Keratinocyte (primary cell): Measurements from ENCODE around the gene ANKRD49. TPM values are rescaled to one million over a fixed set of nuclear protein-coding genes. Genes with fewer than 3 reads are reported as not detected.

Experiments
- DNase-seq: peaks from one replicate; pipeline ENCODE4 v3.0.0-alpha.2; 2011; ENCODE audit warnings: low read depth, missing footprints, low spot score
- FAIRE-seq: peaks from 2 replicates; lab custom pipeline; 2011; peaks lifted over from hg19 to GRCh38; lab: Jason Lieb, UNC
- H2AFZ ChIP-seq: 2 replicates; pipeline ENCODE4 v1.6.0; 2012; ENCODE audit warnings: low read length, control low read depth, inconsistent platforms; ENCODE audit not compliant: control insufficient read depth
- H3K27ac ChIP-seq: 2 replicates; pipeline ENCODE4 v1.5.1; 2011; ENCODE audit warnings: low read length; ENCODE audit not compliant: control insufficient read depth, insufficient read depth
- H3K27me3 ChIP-seq: 3 replicates; pipeline ENCODE4 v1.6.0; 2011; ENCODE audit warnings: low read length; ENCODE audit not compliant: control insufficient read depth, insufficient read depth; ENCODE audit errors: extremely low read depth
- H3K36me3 ChIP-seq, 2 experiments: 2 replicates in 1 of 2; 3 replicates in 1 of 2; pipeline ENCODE4 v1.5.1; 2011; ENCODE audit warnings: low read length in 2 of 2, mild to moderate bottlenecking in 1 of 2; ENCODE audit not compliant: control insufficient read depth in 2 of 2, insufficient read depth in 2 of 2; ENCODE audit errors: extremely low read depth in 1 of 2
- H3K4me1 ChIP-seq: 3 replicates; pipeline ENCODE4 v1.5.1; 2011; ENCODE audit warnings: low read length; ENCODE audit not compliant: control insufficient read depth, insufficient read depth; ENCODE audit errors: extremely low read depth
- H3K4me2 ChIP-seq: 3 replicates; pipeline ENCODE4 v1.6.0; 2011; ENCODE audit warnings: low read depth, low read length; ENCODE audit not compliant: control insufficient read depth, insufficient read depth; ENCODE audit errors: extremely low read depth
- H3K4me3 ChIP-seq, 3 experiments: fragments of 200-600 bp in 1 of 3; sonication (generic) in 1 of 3; 2 replicates in 2 of 3; 3 replicates in 1 of 3; pipeline ENCODE4 v1.5.1; 2011 to 2016; ENCODE audit warnings: low read length in 3 of 3, mild to moderate bottlenecking in 3 of 3, control low read depth in 2 of 3, inconsistent platforms in 1 of 3, low read depth in 1 of 3, mixed read lengths in 1 of 3, mixed run types in 1 of 3, moderate library complexity in 1 of 3; ENCODE audit not compliant: control insufficient read depth in 2 of 3, insufficient read depth in 2 of 3; ENCODE audit errors: extremely low read depth in 1 of 3
- H3K79me2 ChIP-seq: 2 replicates; pipeline ENCODE4 v1.6.0; 2012; ENCODE audit warnings: low read length; ENCODE audit not compliant: control insufficient read depth, insufficient read depth
- H3K9ac ChIP-seq: 3 replicates; pipeline ENCODE4 v1.6.0; 2011; ENCODE audit warnings: low read length; ENCODE audit not compliant: control insufficient read depth, insufficient read depth; ENCODE audit errors: extremely low read depth
- H3K9me1 ChIP-seq: 3 replicates; pipeline ENCODE4 v1.6.0; 2011; ENCODE audit warnings: low read length; ENCODE audit not compliant: control insufficient read depth, insufficient read depth; ENCODE audit errors: extremely low read depth
- H3K9me3 ChIP-seq: 2 replicates; pipeline ENCODE4 v1.5.1; 2012; ENCODE audit warnings: low read depth, low read length; ENCODE audit not compliant: control insufficient read depth
- H4K20me1 ChIP-seq: 3 replicates; pipeline ENCODE4 v1.6.0; 2011; ENCODE audit warnings: low read length; ENCODE audit not compliant: control insufficient read depth, insufficient read depth; ENCODE audit errors: extremely low read depth
- EZH2 ChIP-seq: IDR thresholded peaks from one replicate; pipeline ENCODE4 v1.6.1; 2012; ENCODE audit warnings: inconsistent platforms, mild to moderate bottlenecking, low read length, moderate library complexity
- dilution Hi-C: fragments of 300-500 bp; cut with MboI; formaldehyde crosslinking; loops from one replicate; pipeline ENCODE4 v1.7.0; 2020; ENCODE audit warnings: low sequenced_read_pairs; ENCODE audit not compliant: extremely low pct_ligation_motif_present
- polyA plus RNA-seq, 5 experiments: library from polyadenylated mRNA; depleted of rRNA in 3 of 5; stranded (reverse) in 3 of 5; stranded (forward) in 1 of 5; unstranded in 1 of 5; fragments of >200 nt; gene quantifications; 1 replicate in 1 of 5; 2 replicates in 3 of 5; 3 replicates in 1 of 5; pipeline versions ENCODE4 v1.2.1 to v1.2.3, GENCODE V29; 2011 to 2012; ENCODE audit warnings: missing spikeins in 2 of 5, low read depth in 1 of 5, low replicate concordance in 1 of 5
- TF ChIP-seq, protein P1 (sequence below), 3 experiments: IDR thresholded peaks in 1 of 3; conservative IDR thresholded peaks in 1 of 3; optimal IDR thresholded peaks in 1 of 3; 2 replicates in 2 of 3; 3 replicates in 1 of 3; pipeline versions ENCODE3 to v1.5.1; 2011; ENCODE audit warnings: low read length in 3 of 3, mild to moderate bottlenecking in 3 of 3, moderate library complexity in 2 of 3, control low read depth in 1 of 3, inconsistent platforms in 1 of 3; ENCODE audit not compliant: insufficient read depth in 2 of 3; ENCODE audit errors: extremely low read depth in 1 of 3

The ANKRD49 gene
- polyA plus RNA-seq, 1 donor (not counting 4 experiments of a cell fraction or from before 2014, with no cell fraction given), result 17.1 TPM

GRCh38 chr11:94524341-94524740 is 30.6 kb downstream of the ANKRD49 start:
- Histone ChIP-seq H3K9ac (no peak overlapping the region), H3K9me1 (no peaks in the 10 kb centered on the region), H3K4me1 (peaks cover 23% of the 10 kb centered on the region), H4K20me1 (no peaks in the 10 kb centered on the region), H3K79me2 (no peaks in the 10 kb centered on the region), H3K9me3 (no peaks in the 10 kb centered on the region), H3K4me3 (no peak overlapping the region), H3K27ac (no peak overlapping the region), H3K4me2 (no peak overlapping the region), H2AFZ (no peak overlapping the region), H3K36me3 (no peaks in the 10 kb centered on the region), H3K27me3 (no peaks in the 10 kb centered on the region)
- dilution Hi-C loops, result no loop called here
- TF ChIP-seq EZH2, result no peak
- TF ChIP-seq, protein P1, sequence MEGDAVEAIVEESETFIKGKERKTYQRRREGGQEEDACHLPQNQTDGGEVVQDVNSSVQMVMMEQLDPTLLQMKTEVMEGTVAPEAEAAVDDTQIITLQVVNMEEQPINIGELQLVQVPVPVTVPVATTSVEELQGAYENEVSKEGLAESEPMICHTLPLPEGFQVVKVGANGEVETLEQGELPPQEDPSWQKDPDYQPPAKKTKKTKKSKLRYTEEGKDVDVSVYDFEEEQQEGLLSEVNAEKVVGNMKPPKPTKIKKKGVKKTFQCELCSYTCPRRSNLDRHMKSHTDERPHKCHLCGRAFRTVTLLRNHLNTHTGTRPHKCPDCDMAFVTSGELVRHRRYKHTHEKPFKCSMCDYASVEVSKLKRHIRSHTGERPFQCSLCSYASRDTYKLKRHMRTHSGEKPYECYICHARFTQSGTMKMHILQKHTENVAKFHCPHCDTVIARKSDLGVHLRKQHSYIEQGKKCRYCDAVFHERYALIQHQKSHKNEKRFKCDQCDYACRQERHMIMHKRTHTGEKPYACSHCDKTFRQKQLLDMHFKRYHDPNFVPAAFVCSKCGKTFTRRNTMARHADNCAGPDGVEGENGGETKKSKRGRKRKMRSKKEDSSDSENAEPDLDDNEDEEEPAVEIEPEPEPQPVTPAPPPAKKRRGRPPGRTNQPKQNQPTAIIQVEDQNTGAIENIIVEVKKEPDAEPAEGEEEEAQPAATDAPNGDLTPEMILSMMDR (optimal IDR thresholded peaks at IDR 0.05 in 1 of 3, IDR thresholded peaks at IDR 0.05 in 1 of 3, conservative IDR thresholded peaks at IDR 0.05 in 1 of 3; ENCODE audit: extremely low read depth in 1 of 3, insufficient read depth in 2 of 3, low read length in 3 of 3), result no peak
- no peak for DNase-seq
- FAIRE-seq, result no peak

DNA sequence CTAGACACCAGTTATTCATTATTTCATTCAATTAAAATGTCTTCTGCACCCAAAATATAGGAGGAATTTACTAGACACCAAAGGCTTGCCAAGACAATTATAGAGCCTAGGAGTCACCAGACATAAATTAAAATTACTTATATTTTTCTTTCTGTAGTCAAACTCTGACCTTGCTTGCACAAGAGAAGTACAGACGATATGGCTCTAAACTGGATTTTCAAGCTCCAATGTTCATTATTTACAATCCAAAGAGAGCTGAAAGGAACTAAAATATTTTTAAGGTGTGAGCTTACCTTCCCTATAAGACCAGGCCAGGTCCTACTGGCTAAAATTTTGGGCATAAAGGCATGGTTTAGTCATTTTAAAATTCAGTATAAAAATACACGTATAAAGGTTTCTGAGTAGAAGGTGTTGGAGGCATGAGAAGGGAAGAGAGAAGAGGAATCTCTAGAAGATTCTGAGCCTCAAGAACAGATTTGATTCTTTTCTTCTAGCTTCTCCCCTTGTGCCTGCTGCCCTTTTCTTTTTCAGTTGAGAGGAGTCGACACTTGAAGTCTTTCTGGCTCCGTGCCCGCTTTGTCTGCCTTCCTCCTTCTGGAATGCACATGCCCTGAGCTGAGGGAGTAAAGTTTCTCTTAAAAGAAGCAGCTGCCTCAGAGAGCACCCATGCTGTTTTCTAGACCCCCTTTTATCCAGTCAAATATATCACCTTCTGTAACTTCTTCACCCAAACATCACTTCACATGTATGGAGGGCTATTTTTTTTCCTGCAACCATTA is 32.0 kb downstream of the ANKRD49 start:
- FAIRE-seq (peak; percentile 81), DNase-seq (no peak)
- Histone ChIP-seq H3K9ac (no peak overlapping the region), H3K9me3 (no peaks in the 10 kb centered on the region), H3K36me3 (no peaks in the 10 kb centered on the region), H3K4me3 (no peak overlapping the region), H3K4me2 (peak overlapping the region; percentile 31), H2AFZ (no peak overlapping the region), H3K27ac (no peak overlapping the region), H3K27me3 (no peaks in the 10 kb centered on the region), H4K20me1 (no peaks in the 10 kb centered on the region), H3K9me1 (no peaks in the 10 kb centered on the region), H3K4me1 (peaks cover 23% of the 10 kb centered on the region), H3K79me2 (no peaks in the 10 kb centered on the region)
- TF ChIP-seq EZH2, result no peak
- TF ChIP-seq, protein P1 (optimal IDR thresholded peaks at IDR 0.05 in 1 of 3, IDR thresholded peaks at IDR 0.05 in 1 of 3, conservative IDR thresholded peaks at IDR 0.05 in 1 of 3; ENCODE audit: extremely low read depth in 1 of 3, insufficient read depth in 2 of 3, low read length in 3 of 3), result no peak
- dilution Hi-C loops, result no loop called here
